Breast epithelium (tissue), 3 donors: ENCODE data around the gene HPCAL1.

Source experiments
- CTCF ChIP-seq, 3 donors: fragments of 450-650 bp; IDR thresholded peaks; one replicate each; pipeline ENCODE4 v1.5.1; 2016 to 2017; ENCODE audit warnings: antibody characterized with exemption in 3 of 3, mild to moderate bottlenecking in 3 of 3, moderate library complexity in 3 of 3
- POLR2A ChIP-seq: fragments of 450-650 bp; IDR thresholded peaks from one replicate; pipeline ENCODE4 v1.6.1; 2016; ENCODE audit warnings: antibody characterized with exemption, mild to moderate bottlenecking, moderate library complexity

GRCh38 chr2:10345126-10345525 lies 42.4 kb downstream of the HPCAL1 start:
- TF ChIP-seq CTCF (IDR thresholded peaks at IDR 0.05) (no peak), POLR2A (no peak)
